Mesothelial cell of epicardium (in vitro differentiated cells): ENCODE data around the gene DAPK3. TPM values are rescaled to one million over a fixed set of nuclear protein-coding genes. Genes with fewer than 3 reads are reported as not detected.
"Not testable (repeated sequence)": the region's sequence is repeated elsewhere in the genome, so short reads cannot be mapped to it uniquely, and the experiment has no call there.

ENCODE experiments used
- DNase-seq, 2 experiments: peaks; one replicate each; pipeline ENCODE4 v3.0.0; 2021; ENCODE audit warnings: low spot score in 2 of 2; ENCODE audit not compliant: unreplicated experiment in 2 of 2
- H3K27ac Mint-ChIP-seq: 2 replicates; pipeline ENCODE4 v1.8.0; 2021; ENCODE audit warnings: mixed read lengths
- H3K27me3 Mint-ChIP-seq: 2 replicates; pipeline ENCODE4 v1.8.0; 2021; ENCODE audit warnings: low read depth, mixed read lengths
- H3K36me3 Mint-ChIP-seq: 2 replicates; pipeline ENCODE4 v1.8.0; 2021; ENCODE audit warnings: mixed read lengths
- H3K4me1 Mint-ChIP-seq: 2 replicates; pipeline ENCODE4 v1.8.0; 2021; ENCODE audit warnings: mixed read lengths
- H3K4me3 Mint-ChIP-seq: 2 replicates; pipeline ENCODE4 v1.8.0; 2021; ENCODE audit warnings: mild to moderate bottlenecking, moderate library complexity, mixed read lengths
- H3K9me3 Mint-ChIP-seq: 2 replicates; pipeline ENCODE4 v1.8.0; 2021; ENCODE audit warnings: mixed read lengths
- CTCF ChIP-seq: fragments of 200-600 bp; sonication (generic); IDR thresholded peaks from one replicate; pipeline ENCODE4 v1.5.0; 2021; ENCODE audit warnings: antibody characterized with exemption; ENCODE audit not compliant: unreplicated experiment
- total RNA-seq: library from RNA; stranded (reverse); gene quantifications from 3 replicates; pipeline ENCODE4 v1.2.1, GENCODE V29; 2021

The DAPK3 gene
- total RNA-seq, 1 donor from 2014 or later, result 135 TPM

GRCh38 chr19:3961007-3961406 is 9.9 kb downstream of the DAPK3 start:
- H3K4me1 Mint-ChIP-seq, result peaks cover 2% of the 10 kb centered on the region
- H3K36me3 Mint-ChIP-seq, result peaks cover 18% of the 10 kb centered on the region

GRCh38 chr19:3959766-3960131 is 11.2 kb downstream of the DAPK3 start:
- Mint-ChIP-seq H3K4me3 (no peak overlapping the region), H3K4me1 (no peaks in the 10 kb centered on the region), H3K36me3 (peaks cover 16% of the 10 kb centered on the region), H3K9me3 (no peaks in the 10 kb centered on the region), H3K27ac (no peak overlapping the region), H3K27me3 (no peaks in the 10 kb centered on the region)
- no peak for DNase-seq
- TF ChIP-seq CTCF, result no peak

More at GRCh38 chr19:3961007-3961406, 9.9 kb downstream of the DAPK3 start:
- no peak for DNase-seq
- H3K4me3 Mint-ChIP-seq, result no peak overlapping the region
- TF ChIP-seq CTCF, result no peak
- H3K27ac Mint-ChIP-seq, result no peak overlapping the region
- no peaks in the 10 kb centered on the region for H3K27me3 Mint-ChIP-seq
- H3K9me3 Mint-ChIP-seq, result no peaks in the 10 kb centered on the region

GRCh38 chr19:3958836-3959765 is 11.8 kb downstream of the DAPK3 start:
- Mint-ChIP-seq H3K27ac (no peak overlapping the region), H3K36me3 (peaks cover 16% of the 10 kb centered on the region), H3K4me3 (no peak overlapping the region), H3K9me3 (no peaks in the 10 kb centered on the region), H3K4me1 (no peaks in the 10 kb centered on the region), H3K27me3 (no peaks in the 10 kb centered on the region)
- DNase-seq, result no peak
- no peak for TF ChIP-seq CTCF

- no peak overlapping the region for H3K4me3 Mint-ChIP-seq
- peaks cover 6% of the 10 kb centered on the region for H3K36me3 Mint-ChIP-seq
- H3K27me3 Mint-ChIP-seq, result no peaks in the 10 kb centered on the region
Observed at GRCh38 chr19:3955688-3956087, 15.2 kb downstream of the DAPK3 start.

GRCh38 chr19:3955276-3955675 is 15.6 kb downstream of the DAPK3 start:
- H3K27ac Mint-ChIP-seq, H3K4me1 Mint-ChIP-seq, DNase-seq, H3K27me3 Mint-ChIP-seq, H3K4me3 Mint-ChIP-seq, H3K36me3 Mint-ChIP-seq, H3K9me3 Mint-ChIP-seq: not testable (repeated sequence)

More at GRCh38 chr19:3955688-3956087, 15.2 kb downstream of the DAPK3 start:
- Mint-ChIP-seq H3K4me1 (peaks cover 6% of the 10 kb centered on the region), H3K9me3 (no peaks in the 10 kb centered on the region), H3K27ac (no peak overlapping the region)
- no peak for TF ChIP-seq CTCF
- no peak for DNase-seq

- Mint-ChIP-seq H3K27me3 (no peaks in the 10 kb centered on the region), H3K4me1 (peaks cover 6% of the 10 kb centered on the region), H3K36me3 (peaks cover 3% of the 10 kb centered on the region), H3K9me3 (no peaks in the 10 kb centered on the region), H3K4me3 (no peak overlapping the region), H3K27ac (no peak overlapping the region)
- DNase-seq, result no peak
- TF ChIP-seq CTCF, result no peak
Observed at GRCh38 chr19:3954107-3954506, 16.8 kb downstream of the DAPK3 start.

GRCh38 chr19:3952755-3953276 is 18.1 kb downstream of the DAPK3 start:
- H3K27ac Mint-ChIP-seq, result peak overlapping the region; percentile 34
- not testable (repeated sequence) for H3K4me3 Mint-ChIP-seq

More at GRCh38 chr19:3952755-3953276, 18.1 kb downstream of the DAPK3 start:
- not testable (repeated sequence) for H3K36me3 Mint-ChIP-seq, DNase-seq, H3K9me3 Mint-ChIP-seq, H3K4me1 Mint-ChIP-seq, H3K27me3 Mint-ChIP-seq
